ENCODE data around the gene TRPV6. TPM values are rescaled to one million over a fixed set of nuclear protein-coding genes. Genes with fewer than 3 reads are reported as not detected.

Gene TRPV6
- total and polyA plus RNA-seq, 8 donors = 1.1 to 8.5 (median 6.5) TPM

DNA sequence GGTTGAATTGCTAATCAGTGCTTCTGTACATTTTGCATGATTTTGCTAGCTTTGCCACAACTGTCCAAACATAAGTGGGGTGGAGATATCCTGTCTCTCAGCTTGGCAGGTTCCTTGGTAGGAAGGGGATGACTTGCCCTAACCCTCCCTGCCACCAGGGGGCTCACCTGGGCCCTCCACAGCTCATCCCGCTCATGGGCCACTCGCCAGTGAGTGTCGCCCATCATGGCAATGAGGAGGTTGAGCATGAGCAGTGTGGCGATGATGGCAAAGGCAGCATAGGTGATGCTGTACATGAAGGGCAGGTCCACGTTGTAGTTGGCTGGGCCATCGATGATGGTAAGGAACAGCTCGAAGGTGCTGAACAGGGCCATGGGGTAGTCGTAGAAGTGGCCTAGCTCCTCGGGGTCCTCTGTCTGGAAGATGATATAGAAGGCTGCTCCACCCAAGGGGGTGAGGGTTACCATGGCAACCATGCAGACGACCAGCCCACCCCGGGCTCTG is 12.2 kb downstream of the TRPV6 start:
- TF ChIP-seq, protein P1, sequence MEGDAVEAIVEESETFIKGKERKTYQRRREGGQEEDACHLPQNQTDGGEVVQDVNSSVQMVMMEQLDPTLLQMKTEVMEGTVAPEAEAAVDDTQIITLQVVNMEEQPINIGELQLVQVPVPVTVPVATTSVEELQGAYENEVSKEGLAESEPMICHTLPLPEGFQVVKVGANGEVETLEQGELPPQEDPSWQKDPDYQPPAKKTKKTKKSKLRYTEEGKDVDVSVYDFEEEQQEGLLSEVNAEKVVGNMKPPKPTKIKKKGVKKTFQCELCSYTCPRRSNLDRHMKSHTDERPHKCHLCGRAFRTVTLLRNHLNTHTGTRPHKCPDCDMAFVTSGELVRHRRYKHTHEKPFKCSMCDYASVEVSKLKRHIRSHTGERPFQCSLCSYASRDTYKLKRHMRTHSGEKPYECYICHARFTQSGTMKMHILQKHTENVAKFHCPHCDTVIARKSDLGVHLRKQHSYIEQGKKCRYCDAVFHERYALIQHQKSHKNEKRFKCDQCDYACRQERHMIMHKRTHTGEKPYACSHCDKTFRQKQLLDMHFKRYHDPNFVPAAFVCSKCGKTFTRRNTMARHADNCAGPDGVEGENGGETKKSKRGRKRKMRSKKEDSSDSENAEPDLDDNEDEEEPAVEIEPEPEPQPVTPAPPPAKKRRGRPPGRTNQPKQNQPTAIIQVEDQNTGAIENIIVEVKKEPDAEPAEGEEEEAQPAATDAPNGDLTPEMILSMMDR (IDR thresholded peaks at IDR 0.05) = peak in 1 of 2 donors; percentile 47
- intact Hi-C loops (cut with DNase I) = no loop called here
- no peaks in the 10 kb centered on the region for H3K4me1 ChIP-seq
- no peak for DNase-seq
- H3K4me3 ChIP-seq = no peak overlapping the region
- H3K36me3 ChIP-seq = no peaks in the 10 kb centered on the region
- no peak overlapping the region for H3K27ac ChIP-seq
- no peaks in the 10 kb centered on the region for H3K9me3 ChIP-seq
- ATAC-seq = peak; percentile 49
- no peaks in the 10 kb centered on the region for H3K27me3 ChIP-seq

DNA sequence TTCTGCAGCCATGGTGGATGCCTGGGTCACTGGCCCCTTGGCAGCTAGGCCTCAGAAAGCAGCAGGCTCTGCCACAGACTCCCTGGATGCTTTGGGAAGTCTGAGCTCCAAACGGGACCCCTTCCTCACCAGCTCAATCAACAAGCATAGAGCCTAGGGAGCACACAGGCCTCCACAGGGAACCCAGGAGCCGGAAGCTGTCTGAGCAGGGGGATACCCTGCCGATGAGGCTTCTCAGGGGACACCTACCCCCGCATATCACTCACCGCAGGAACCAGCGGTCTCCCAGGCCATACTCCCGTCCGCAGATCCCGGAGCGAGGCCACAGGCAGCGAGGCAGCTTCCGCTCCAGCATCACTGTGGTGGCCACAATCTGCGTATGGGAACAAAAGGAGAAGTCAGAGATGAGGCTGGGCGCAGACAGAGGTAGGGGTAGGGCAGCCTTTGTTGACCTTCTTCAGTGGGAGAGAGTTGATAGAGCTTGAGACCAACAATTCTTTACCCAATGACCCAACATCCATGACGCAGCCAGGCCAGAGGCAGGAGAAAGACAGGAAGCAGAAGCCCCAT is 13.4 kb downstream of the TRPV6 start:
- Histone ChIP-seq H3K36me3 (no peaks in the 10 kb centered on the region), H3K9me3 (no peaks in the 10 kb centered on the region), H3K27ac (no peak overlapping the region), H3K27me3 (peaks cover 0 to 6% of the 10 kb centered on the region in 2 donors), H3K4me1 (no peaks in the 10 kb centered on the region), H3K4me3 (no peak overlapping the region)
- DNase-seq = no peak
- TF ChIP-seq, protein P1 (IDR thresholded peaks at IDR 0.05) = no peak
- intact Hi-C loops (cut with DNase I) = no loop called here
- ATAC-seq = no peak

DNA sequence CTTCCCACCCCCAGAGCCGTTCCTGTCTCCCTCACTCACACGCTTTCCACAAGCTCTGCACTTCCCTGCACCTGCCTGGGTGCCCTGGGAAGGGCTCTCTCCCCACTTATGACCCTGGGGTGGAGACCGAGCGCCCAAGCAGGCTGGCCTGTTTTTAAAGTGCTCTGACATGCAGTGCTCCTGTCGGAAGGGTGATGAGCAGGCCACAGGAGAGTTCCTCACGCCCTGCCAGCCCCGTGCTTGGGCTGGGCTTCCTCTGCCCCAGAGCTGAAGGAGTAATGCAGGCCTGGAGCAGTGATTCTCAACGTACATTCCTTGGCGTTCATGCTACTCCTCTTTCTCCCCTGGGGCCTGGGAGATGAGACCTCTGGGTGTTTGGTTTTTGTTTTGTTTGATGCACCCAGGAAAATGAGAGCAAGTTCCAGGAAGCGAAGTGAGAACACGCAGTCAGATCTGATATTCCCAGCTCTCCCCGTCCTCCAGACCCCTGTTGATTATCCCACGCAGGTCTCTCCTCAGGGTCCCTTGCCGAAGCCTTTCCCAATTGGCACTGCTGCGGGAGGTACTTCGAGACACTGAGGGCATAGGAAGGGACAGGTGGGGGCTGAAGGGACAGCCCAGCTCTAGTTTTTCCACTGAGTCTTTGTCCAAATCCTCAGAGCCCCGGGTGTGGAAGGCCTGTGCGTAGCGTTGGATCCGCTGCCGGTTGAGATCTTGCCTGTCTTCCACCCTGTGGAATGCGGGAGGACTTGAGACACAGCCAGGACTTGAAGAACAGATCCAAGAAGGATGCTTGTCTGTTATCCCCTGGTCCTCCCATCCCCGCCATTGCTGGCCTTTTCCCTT is 14.1 kb downstream of the TRPV6 start:
- intact Hi-C loops (cut with DNase I) = no loop called here
- TF ChIP-seq, protein P1 (IDR thresholded peaks at IDR 0.05) = no peak
- Histone ChIP-seq H3K27me3 (peaks cover 0 to 11% of the 10 kb centered on the region in 2 donors), H3K4me1 (no peaks in the 10 kb centered on the region), H3K4me3 (no peak overlapping the region), H3K27ac (no peak overlapping the region), H3K9me3 (no peaks in the 10 kb centered on the region), H3K36me3 (no peaks in the 10 kb centered on the region)
- no peak for ATAC-seq
- DNase-seq = no peak

DNA sequence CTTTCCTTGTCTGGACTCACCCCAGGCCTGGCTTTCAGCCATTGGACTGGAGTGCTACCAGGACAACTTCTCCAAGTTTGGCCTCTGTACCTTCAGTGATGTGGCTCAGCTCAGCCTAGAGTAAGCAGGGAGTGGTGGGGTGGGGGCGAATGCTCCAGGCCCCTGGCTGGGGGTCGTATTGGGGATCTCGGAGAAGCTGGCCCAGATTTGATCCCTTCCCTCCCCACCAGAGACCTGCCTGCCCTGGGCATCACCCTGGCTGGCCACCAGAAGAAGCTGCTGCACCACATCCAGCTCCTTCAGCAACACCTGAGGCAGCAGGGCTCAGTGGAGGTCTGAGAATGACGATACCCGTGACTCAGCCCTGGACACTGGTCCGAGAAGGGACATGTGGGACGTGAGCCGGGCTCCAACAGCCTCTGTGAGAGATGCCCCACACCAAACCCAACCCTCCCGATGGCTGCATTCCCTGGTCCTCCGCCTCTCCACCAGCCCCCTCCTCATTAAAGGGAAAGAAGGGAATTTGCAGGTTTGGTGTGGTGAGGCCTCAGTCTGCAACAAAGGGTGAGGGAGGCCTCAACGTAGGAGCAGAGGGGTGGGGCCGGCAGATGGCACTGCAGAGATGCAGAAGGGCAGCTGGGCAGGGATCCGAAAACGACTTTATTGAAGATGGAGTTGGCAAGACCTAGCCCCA is 14.8 kb downstream of the TRPV6 start:
- TF ChIP-seq, protein P1 (IDR thresholded peaks at IDR 0.05) = no peak
- DNase-seq (no peak), ATAC-seq (no peak)
- no peak overlapping the region for H3K4me3 ChIP-seq
- H3K9me3 ChIP-seq = no peaks in the 10 kb centered on the region
- intact Hi-C loops (cut with DNase I) = no loop called here
- H3K36me3 ChIP-seq = no peaks in the 10 kb centered on the region
- H3K27me3 ChIP-seq = peaks cover 0 to 17% of the 10 kb centered on the region in 2 donors
- H3K27ac ChIP-seq = no peak overlapping the region
- H3K4me1 ChIP-seq = no peaks in the 10 kb centered on the region

DNA sequence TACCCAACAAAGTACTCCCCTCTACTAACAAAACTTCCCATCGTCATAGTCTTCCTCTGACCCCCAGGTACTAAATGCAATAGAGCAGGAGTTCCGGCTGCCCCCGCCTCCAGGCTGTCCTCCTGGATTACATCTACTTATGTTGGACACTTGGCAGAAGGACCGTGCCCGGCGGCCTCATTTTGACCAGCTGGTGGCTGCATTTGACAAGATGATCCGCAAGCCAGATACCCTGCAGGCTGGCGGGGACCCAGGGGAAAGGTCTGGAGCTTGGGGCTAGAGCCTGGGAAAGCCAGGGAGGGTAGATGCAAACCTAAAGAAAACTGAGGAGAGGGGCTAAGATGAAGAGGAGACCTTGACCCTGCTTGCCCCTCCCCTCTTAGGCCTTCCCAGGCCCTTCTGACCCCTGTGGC is 15.4 kb downstream of the TRPV6 start:
- no peaks in the 10 kb centered on the region for H3K36me3 ChIP-seq

More for the DNA sequence above, 15.4 kb downstream of the TRPV6 start:
- peaks cover 0 to 17% of the 10 kb centered on the region in 2 donors for H3K27me3 ChIP-seq
- ATAC-seq = no peak
- H3K27ac ChIP-seq = no peak overlapping the region
- TF ChIP-seq, protein P1 (IDR thresholded peaks at IDR 0.05) = no peak
- H3K4me1 ChIP-seq = no peaks in the 10 kb centered on the region
- H3K9me3 ChIP-seq = no peaks in the 10 kb centered on the region
- no peak for DNase-seq
- intact Hi-C loops (cut with DNase I) = no loop called here
- no peak overlapping the region for H3K4me3 ChIP-seq

All from left lung (tissue), 10 donors.